ENCODE data around the gene LCN2.
A peak's percentile ranks its signal among the peaks of the same experiment; 100 is the strongest.

Gene LCN2

GRCh38 chr9:128115187-128116103, 33.8 kb upstream of the LCN2 start:
- DNase-seq (ENCODE audit: low read depth) = no peak

- DNase-seq (ENCODE audit: low read depth) = no peak
Observed at GRCh38 chr9:128116104-128117083, 32.9 kb upstream of the LCN2 start.

- peak; percentile 100 for DNase-seq (ENCODE audit: low read depth)
Observed at GRCh38 chr9:128117613-128118471, 31.4 kb upstream of the LCN2 start.

GRCh38 chr9:128118472-128118857, 30.8 kb upstream of the LCN2 start:
- no peak for DNase-seq (ENCODE audit: low read depth)

GRCh38 chr9:128118971-128119665, 30.1 kb upstream of the LCN2 start:
- no peak for DNase-seq (ENCODE audit: low read depth)

GRCh38 chr9:128120061-128120740, 29.1 kb upstream of the LCN2 start:
- DNase-seq (ENCODE audit: low read depth) = no peak

GRCh38 chr9:128120741-128121465, 28.4 kb upstream of the LCN2 start:
- no peak for DNase-seq (ENCODE audit: low read depth)

- no peak for DNase-seq (ENCODE audit: low read depth)
Observed at GRCh38 chr9:128121466-128121810, 27.8 kb upstream of the LCN2 start.

GRCh38 chr9:128121924-128122808, 27.1 kb upstream of the LCN2 start:
- DNase-seq (ENCODE audit: low read depth) = no peak

- no peak for DNase-seq (ENCODE audit: low read depth)
Observed at GRCh38 chr9:128122809-128123175, 26.5 kb upstream of the LCN2 start.

GRCh38 chr9:128123451-128124080, 25.7 kb upstream of the LCN2 start:
- DNase-seq (ENCODE audit: low read depth) = no peak

- DNase-seq (ENCODE audit: low read depth) = no peak
Observed at GRCh38 chr9:128124451-128124850, 24.8 kb upstream of the LCN2 start.

GRCh38 chr9:128124873-128125579, 24.2 kb upstream of the LCN2 start:
- DNase-seq (ENCODE audit: low read depth) = no peak

GRCh38 chr9:128125580-128126354, 23.5 kb upstream of the LCN2 start:
- no peak for DNase-seq (ENCODE audit: low read depth)

GRCh38 chr9:128127568-128127989, 21.7 kb upstream of the LCN2 start, which contains the start of gene PTGES2:
Gene PTGES2 (minus strand): TSS chr9:128127729. CDS start chr9:128127717, 12 bp downstream.
- peak; percentile 58 for DNase-seq (ENCODE audit: low read depth)

GRCh38 chr9:128127990-128128835, 21.0 kb upstream of the LCN2 start:
- DNase-seq (ENCODE audit: low read depth) = peak; percentile 66

All from stimulated activated CD8-positive, alpha-beta memory T cell treated with anti-CD3 and anti-CD28 coated beads, Interleukin-15, amount 100 ng/mL, for 24 hours (primary cell).